Mucosa of gallbladder (tissue), 1 donor: ENCODE measurements around the gene FAM118A. TPM values are rescaled to one million over a fixed set of nuclear protein-coding genes. Genes with fewer than 3 reads are reported as not detected.

Experiments
- DNase-seq: peaks from one replicate; pipeline ENCODE4 v3.0.0-alpha.2; 2020; ENCODE audit warnings: low spot score
- total RNA-seq: library from RNA; stranded (reverse); gene quantifications from one replicate; pipeline ENCODE4 v1.2.1, GENCODE V29; 2021
- donor health status: DM: no; HTN: no; CAD: no.

FAM118A gene
- total RNA-seq, 1 donor from 2014 or later, result 76.3 TPM

- no peak for DNase-seq
These were observed 66.3 kb downstream of the FAM118A start for GRCh38 chr22:45376009-45376408.

GRCh38 chr22:45376703-45377102 lies 67.0 kb downstream of the FAM118A start:
- DNase-seq, result peak; percentile 57

- DNase-seq, result no peak
These were observed 71.6 kb downstream of the FAM118A start for GRCh38 chr22:45381348-45381747.

- DNase-seq, result no peak
These were observed 79.8 kb downstream of the FAM118A start for GRCh38 chr22:45389546-45389945.

Other genes with a start within 250 kb of the FAM118A start
- 56.0 TPM for gene NUP50, start 146.0 kb upstream of the FAM118A start, total RNA-seq
- 93.1 TPM for gene KIAA0930, start 69.0 kb upstream of the FAM118A start, total RNA-seq
- 0.40 TPM for gene UPK3A, start 25.0 kb upstream of the FAM118A start, total RNA-seq
- gene SMC1B, start 103.7 kb downstream of the FAM118A start, total RNA-seq, result not detected
- gene RIBC2, start 103.8 kb downstream of the FAM118A start, total RNA-seq, result 2.9 TPM
- gene FBLN1, start 192.9 kb downstream of the FAM118A start, total RNA-seq, result 427 TPM